GM12874 (cell line): ENCODE measurements around the gene THEM4.

Source experiments
- CTCF ChIP-seq: IDR thresholded peaks from 2 replicates; pipeline ENCODE4 v1.5.1; 2011; ENCODE audit warnings: low read depth, mild to moderate bottlenecking, control low read depth, low read length, moderate library complexity; ENCODE audit not compliant: insufficient read depth

Gene THEM4

GRCh38 chr1:151915061-151915686, 5.9 kb upstream of the THEM4 start:
- TF ChIP-seq CTCF = no peak

- TF ChIP-seq CTCF = no peak
These were observed 4.8 kb upstream of the THEM4 start for GRCh38 chr1:151914076-151914475.

- no peak for TF ChIP-seq CTCF
These were observed 3.7 kb upstream of the THEM4 start for GRCh38 chr1:151912973-151913372.

- TF ChIP-seq CTCF = 0 out of 2 replicates have a peak, but pooled peaks have one; percentile 14
These were observed 1.1 kb downstream of the THEM4 start for GRCh38 chr1:151908228-151908691.

GRCh38 chr1:151907363-151908139, 1.8 kb downstream of the THEM4 start:
- no peak for TF ChIP-seq CTCF

GRCh38 chr1:151905070-151905442, 4.3 kb downstream of the THEM4 start:
- no peak for TF ChIP-seq CTCF

GRCh38 chr1:151902858-151903257, 6.5 kb downstream of the THEM4 start:
- no peak for TF ChIP-seq CTCF
